H1 (cell line): Measurements from ENCODE around the gene CITED4.

Experiments
- CTCF ChIP-seq, 3 experiments: IDR thresholded peaks; 1 replicate in 2 of 3; 2 replicates in 1 of 3; pipeline versions ENCODE4 v1.5.1 to v1.6.1; 2011; ENCODE audit warnings: low read length in 3 of 3, mild to moderate bottlenecking in 3 of 3, inconsistent platforms in 2 of 3, low read depth in 1 of 3, moderate library complexity in 1 of 3; ENCODE audit not compliant: insufficient read depth in 1 of 3; ENCODE audit errors: control extremely low read depth in 1 of 3
- EZH2 ChIP-seq: fragments of 200-600 bp; sonication (generic); IDR thresholded peaks from 2 replicates; pipeline ENCODE4 v1.7.1; 2012; ENCODE audit warnings: low read depth, mild to moderate bottlenecking, moderate library complexity, low read length, inconsistent platforms; ENCODE audit not compliant: severe bottlenecking

GRCh38 chr1:40842691-40843090 is 19.5 kb downstream of the CITED4 start:
- TF ChIP-seq EZH2 (no peak), CTCF (IDR thresholded peaks at IDR 0.05; ENCODE audit: control extremely low read depth in 1 of 3, insufficient read depth in 1 of 3, low read depth in 1 of 3, low read length in 3 of 3) (no peak)
